NOMO-1 (cell line): Measurements from ENCODE around the gene PHACTR2.
A peak's percentile ranks its signal among the peaks of the same experiment; 100 is the strongest.
"Not testable (repeated sequence)": the region's sequence is repeated elsewhere in the genome, so short reads cannot be mapped to it uniquely, and the experiment has no call there.

Experiments used
- DNase-seq, 2 experiments: peaks; one replicate each; lab custom pipeline; 2025; ENCODE audit not compliant: unreplicated experiment in 2 of 2; lab: John Stamatoyannopoulos, UW

Gene PHACTR2

DNA sequence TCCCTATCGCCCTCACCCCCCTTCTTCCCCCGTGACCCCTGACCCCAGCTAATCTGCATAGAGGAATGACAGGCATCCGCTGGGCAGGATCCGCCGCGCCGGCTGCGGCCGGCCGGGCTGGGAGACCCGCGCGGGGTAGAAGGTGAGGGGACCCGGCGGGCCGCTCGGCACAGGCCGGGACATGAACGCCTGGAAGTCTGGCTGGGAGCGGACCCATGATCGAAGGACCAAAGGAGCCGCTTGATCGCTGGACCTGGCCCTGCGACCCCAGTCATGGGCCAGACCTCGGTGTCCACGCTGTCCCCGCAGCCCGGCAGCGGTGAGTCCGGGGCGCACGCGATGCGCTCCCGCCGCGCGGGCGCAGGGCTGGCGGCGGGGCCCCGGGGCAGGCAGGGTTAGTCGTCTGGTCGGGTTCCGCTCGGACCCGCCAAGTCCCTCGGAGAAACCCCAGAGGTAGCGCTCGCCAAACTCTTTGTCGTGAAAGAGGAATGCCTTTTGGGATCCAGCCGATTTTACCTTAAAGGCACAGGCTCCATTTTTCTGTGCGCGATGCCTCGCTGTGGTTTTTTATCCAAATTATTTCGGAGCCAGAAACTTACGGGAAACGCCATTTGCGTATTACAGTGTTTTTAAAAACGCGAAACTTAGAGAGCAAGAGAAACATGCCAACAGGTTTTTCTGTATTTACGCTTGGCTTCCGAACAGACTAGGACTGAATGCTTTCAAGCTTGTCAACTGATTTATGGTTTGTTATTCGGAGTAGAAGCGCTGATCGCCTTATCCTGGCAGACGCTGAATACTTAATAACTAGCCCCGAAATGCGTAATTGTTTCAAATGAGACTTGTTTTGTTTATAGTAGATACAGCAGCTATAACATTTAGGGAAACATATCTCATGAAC is at the start of gene PHACTR2:
Gene PHACTR2 (plus strand): TSS at position 75 of the 901 bp plus-strand sequence. CDS start 199 bp downstream, at position 274.
- DNase-seq, result peak in 1 of 2 experiments; percentile 31

DNA sequence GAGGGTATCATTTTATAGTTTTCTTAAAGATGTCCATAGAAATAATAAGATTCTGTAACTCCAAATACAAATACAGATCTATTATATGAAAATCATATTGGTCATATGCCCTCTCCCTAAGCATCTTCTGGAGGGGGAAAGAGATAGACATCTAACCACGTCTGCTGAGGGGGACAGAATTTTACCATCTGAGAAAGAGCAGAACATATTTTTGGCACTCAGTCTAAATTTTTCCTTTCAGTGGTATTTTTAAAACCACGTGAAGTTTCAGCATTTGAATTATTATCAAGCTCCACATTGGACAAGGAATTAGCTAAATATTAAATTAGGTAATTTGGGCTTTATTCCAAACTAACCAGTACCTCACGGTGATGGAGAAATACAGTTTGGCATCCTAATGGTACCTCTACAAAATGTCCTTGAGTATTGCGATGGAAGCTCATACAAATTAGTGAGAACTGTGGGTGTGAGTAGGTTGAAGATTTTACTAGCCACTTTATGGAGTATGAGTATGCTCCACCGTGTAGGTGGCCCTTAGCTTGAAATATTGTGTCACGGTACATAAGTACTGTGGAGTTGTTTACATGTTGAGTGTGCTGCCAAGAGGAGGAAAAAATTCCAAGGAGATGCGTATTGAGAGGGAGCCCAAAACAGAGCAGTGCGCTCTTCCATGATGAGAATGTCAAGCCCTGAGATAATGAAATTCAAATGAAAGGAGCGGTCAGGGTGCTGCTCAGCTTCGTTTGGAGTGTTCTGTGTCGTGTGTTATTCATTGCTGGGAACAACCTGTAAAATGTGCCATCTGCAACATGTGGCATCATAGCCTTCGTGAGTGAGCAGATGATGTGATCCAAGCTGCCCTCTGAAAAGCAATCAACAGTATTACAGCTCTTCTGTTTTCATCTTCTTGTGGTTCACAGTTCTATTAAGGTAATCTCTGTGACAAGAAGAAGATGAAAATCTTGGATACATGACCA is 48.4 kb upstream of the PHACTR2 start:
- no peak for DNase-seq

DNA sequence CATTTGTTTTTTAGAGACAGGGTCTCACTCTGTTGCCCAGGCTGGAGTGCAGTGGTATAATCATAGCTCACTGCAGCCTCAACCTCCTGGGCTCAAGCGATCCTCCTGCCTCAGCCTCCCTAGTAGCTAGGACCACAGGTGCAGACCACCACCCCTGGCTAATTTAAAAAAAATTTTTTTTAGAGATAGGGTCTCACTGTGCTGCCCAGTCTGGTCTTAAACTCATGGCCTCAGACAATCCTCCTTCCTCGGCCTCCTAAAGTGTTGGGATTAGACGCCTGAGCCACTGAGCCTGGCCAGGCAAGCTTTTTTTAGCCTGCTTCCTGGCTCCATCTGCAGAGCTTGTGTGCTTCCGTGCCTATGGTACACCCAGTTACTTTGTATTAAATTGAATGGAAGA is 46.6 kb upstream of the PHACTR2 start:
- not testable (repeated sequence) for DNase-seq

DNA sequence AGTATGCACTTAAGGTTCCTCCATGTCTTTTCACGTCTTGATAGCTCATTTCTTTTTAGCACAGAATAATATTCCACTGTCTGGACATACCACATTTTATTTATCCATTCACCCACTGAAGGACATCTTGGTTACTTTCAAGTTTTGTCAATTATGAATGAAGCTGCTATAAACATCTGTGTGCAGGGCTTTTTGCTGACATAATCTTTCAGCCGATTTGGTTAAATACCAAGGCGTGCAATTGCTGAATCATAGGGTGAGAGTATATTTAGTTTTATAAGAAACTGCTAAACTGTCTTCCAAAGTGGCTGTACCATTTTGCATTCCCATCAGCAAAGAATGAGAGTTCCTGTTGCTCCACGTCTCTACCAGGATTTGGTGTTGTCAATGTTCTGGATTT is 44.9 kb upstream of the PHACTR2 start:
- DNase-seq, result no peak

DNA sequence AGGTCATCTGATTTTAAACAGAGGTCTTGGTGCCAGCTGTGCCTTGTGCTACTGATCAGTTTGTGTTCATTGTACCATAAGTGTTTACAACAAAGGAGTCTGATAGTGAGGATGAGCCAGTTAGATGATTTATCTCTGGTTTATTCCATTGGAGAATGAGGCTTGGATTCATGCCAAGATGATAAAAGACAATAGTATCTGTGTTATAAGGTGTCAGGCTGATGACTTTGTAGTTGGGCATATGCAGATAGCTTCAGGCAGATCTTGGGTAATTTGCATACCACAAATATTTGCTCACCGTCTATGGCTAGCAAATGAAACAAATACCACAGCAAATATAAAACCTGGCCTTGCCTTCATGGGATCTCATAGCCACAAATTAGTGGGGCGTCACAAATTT is 43.3 kb upstream of the PHACTR2 start:
- no peak for DNase-seq

DNA sequence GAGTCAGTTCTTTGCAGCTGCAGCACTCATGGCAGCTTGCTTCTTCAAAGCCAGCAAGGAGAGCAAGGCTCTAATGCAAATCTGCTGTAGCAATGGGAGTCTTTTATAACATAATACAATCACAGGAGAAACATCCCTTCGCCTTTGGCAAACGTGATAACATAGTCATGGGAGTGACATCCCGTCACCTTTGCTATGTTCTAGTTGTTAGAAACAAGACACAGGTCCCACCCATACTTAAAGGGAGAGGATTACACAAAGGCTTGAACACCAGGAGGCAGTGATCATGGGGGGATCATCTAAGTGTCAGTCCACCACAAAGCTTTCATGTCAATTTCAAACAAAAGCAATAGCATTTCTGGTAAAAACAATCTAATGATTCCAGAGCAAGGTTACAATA is 40.1 kb upstream of the PHACTR2 start:
- DNase-seq, result no peak

DNA sequence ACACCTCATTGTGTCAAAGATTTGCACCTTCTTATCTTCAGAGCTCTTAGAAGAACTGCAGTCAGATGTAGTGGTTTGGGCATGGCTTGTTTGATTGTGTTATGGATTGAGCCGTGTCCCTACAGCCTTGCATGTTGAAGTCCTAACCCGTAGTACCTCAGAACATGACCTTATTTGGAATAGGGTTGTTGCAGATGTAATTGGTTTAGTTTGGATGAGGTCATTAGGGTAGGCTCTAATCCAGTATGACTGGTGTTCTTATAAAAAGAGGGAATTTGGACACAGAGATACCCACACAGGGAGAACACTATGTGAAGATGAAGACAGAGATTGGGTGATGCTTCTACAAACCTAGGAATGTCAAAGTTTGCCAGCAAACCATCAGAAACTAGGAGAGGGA is 35.4 kb upstream of the PHACTR2 start:
- no peak for DNase-seq

DNA sequence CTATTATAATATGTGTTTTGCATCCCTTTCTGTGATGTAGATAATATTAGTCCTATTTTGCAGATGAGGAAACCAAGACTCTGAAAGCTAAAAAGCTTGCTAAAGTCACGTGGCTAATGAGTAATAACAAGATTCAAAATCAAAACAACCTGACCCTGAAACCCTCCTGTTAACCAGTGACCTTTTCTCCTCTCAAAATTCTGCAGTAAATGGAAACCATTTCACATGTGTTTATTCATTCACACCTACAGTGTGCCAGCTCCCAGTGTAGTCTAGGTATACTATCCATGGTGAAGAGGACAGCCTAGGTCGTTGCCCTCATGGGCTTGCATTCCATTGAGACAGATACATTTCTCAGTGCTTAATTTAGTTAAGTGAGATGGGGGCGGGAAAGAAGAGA is 30.6 kb upstream of the PHACTR2 start:
- no peak for DNase-seq

DNA sequence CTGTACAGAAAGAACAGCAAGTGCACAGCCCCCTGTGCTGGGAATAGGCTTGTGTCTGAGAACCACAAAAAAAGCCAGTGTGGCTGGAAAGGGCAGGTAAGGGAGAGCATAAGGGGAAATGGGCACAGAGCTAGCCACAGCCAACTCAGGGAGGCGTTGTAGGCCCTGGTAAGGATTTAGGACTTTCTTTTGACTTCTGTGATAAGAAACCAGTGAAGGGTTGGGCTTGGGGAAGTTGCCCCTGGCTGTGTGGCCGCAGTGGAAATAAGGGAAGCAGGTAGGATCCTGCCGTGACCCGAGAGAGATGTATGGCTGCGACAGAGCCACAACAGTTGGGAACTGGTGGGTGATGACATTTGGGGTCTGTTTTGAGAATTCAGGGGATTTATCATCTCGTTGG is 30.0 kb upstream of the PHACTR2 start:
- peak; percentile 12 to 38 for DNase-seq

DNA sequence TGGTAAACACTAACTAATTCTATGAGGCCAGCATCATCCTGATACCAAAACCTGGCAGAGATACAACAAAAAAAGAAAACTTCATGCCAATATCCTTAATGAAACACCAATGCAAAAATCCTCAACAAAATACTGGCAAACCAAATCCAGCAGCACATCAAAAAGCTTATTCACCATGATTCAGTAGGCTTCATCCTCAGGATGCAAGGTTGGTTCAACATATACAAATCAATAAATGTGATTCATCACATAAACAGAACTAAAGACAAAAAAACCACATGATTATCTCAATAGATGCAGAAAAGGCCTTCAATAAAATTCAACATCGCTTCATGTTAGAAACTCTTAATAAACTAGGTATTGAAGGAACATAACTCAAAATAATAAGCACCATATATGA is 28.4 kb upstream of the PHACTR2 start:
- not testable (repeated sequence) for DNase-seq

DNA sequence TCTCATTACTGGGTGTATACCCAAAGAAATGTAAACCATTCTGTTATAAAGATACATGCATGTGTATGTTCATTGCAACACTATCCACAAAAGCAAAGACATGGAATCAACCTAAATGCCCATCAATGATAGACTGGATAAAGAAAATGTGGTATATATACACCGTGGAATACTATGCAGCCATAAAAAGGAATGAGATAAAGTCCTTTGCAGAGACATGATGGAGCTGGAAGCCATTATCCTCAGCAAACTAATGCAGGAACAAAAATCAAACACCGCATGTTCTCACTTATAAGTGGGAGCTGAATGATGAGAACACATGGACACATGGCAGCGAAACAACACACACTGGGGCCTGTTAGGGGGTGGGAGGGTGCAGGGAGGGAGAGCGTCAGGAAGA is 26.4 kb upstream of the PHACTR2 start:
- not testable (repeated sequence) for DNase-seq

DNA sequence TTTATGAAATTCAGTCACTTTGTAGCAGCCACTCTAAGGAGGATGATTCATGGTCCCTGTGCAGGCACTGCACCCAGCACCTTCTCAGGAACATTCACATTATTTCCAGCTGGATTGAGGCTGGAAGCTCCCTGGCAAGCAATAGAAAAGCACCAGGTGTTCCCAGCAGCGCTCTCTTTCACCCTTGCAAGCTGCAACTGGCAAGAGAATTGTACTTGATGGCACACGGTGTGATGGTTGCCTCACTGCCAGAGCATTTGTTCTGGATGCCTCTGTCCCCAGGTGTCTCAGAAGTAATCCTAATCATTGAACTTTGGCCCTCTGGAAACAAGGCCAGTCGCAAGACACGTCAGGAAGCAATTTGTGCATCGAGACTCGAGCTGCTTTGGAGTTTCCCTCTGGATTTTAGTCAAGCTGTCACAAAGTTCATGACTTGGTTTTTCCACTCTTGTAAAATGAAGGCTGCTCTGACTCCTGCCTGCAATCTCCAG is 24.9 kb upstream of the PHACTR2 start:
- DNase-seq, result no peak

DNA sequence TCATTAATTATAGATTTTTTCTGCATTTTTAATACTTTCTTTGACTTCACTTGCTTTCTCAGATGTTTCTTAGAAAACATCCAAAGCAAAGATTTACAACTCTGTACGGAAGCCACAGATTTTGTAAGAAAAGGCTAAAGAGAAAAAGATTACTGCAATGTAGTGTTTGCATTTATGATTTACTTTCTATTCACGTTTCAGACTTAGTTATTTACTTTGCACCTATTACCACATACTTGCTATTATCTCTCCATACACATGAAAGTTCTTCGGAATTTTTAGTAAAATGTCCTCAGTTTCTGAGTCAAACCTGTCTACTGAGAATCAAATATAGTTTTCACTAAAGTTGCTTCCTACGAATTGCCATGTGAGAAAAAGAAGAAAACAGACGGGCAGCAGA is 22.2 kb upstream of the PHACTR2 start:
- no peak for DNase-seq

DNA sequence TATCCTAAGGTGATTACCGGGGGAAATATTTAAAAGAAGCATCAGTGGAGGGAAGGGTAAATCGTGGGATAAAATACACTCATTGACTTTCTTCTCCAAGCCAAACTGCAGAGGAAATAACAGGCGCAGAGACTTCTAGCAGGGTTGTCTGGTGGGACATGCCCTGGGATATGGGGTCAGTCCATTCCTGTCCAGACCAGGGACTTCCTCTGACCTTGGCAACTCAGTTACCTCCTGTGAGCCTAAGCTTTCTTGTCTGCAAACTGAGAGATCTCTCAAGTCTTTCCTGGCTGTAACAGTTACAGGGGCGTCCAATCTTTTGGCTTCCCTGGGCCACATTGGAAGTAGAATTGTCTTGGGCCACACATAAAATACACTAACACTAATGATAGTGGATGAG is 21.7 kb upstream of the PHACTR2 start:
- DNase-seq, result no peak

DNA sequence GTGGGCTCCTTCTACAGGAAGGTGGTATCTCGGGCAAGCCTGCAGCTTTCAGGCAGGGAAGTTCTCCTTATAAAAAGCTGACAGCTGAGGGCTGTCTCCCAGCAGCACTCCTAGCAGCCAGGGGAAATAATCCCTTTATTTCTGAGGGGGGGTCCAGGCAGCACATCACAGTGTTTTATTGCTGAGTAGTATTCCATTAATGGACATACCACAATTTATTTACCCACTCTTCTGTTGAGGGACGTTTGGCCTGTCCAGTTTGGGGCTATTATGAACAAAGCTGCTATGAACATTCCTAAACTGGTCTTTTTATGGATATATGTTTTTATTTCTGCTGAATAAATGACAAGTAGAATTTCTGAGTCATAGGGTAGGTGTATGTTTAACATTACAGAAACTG is 20.0 kb upstream of the PHACTR2 start:
- no peak for DNase-seq

DNA sequence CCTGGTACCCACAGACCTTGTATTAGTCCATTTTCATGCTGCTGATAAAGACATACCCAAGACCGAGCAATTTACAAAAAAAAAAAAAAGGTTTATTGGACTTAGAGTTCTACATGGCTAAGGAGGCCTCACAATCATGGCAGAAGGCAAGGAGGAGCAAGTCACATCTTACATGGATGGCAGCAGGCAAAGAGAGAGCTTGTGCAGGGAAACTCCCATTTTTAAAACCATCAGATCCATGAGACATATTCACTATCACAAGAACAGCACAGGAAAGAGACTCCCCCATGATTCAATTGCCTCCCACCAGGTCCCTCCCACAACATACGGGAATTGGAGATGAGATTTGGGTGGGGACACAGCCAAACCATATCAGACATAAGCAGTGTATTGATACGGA is 17.6 kb upstream of the PHACTR2 start:
- not testable (repeated sequence) for DNase-seq

DNA sequence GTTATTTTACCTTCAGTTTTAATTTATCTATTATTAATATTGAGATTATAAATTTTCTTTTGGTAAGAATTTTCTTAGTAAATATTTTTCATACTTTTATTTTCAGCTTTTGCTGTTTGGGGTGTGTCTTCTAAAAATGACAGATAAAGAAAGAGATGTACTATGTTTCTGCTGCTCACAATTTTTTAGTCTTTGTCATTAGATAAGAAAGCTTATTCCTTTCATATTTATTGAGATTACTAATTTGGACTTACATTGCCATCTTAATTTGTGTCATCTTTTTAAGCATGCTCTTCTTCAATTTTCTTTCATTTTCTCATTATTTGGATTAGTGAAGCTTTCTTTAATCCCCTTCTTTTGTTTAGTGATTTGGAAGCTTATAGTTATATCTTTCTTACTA is 13.6 kb upstream of the PHACTR2 start:
- no peak for DNase-seq

DNA sequence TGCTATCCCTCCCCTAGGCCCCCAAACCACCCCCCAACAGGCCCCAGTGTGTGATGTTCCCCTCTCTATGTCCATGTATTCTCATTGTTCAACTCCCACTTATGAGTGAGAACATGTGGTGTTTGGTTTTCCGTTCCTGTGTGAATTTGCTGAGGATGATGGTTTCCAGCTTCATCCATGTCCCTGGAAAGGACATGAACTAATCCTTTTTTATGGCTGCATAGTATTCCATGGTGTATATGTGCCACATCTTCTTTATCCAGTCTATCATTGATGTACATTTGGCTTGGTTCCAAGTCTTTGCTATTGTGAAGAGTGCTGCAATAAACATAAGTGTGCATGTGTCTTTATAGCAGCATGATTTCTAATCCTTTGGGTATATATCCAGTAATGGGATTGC is 11.8 kb upstream of the PHACTR2 start:
- DNase-seq, result not testable (repeated sequence)

DNA sequence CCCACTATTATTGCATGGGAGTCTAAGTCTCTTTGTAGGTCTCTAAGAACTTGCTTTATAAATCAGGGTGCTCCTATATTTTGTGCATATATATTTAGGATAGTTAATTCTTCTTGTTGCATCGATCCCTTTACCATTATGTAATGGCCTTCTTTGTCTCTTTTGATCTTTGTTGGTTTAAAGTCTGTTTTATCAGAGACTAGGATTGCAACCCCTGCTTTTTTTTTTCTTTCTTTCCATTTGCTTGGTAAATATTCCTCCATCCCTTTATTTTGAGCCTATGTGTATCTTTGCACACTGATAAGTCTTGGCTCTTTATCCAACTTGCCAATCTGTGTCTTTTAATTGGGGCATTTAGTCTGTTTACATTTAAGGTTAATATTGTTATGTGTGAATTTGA is 8.3 kb upstream of the PHACTR2 start:
- DNase-seq, result not testable (repeated sequence)

DNA sequence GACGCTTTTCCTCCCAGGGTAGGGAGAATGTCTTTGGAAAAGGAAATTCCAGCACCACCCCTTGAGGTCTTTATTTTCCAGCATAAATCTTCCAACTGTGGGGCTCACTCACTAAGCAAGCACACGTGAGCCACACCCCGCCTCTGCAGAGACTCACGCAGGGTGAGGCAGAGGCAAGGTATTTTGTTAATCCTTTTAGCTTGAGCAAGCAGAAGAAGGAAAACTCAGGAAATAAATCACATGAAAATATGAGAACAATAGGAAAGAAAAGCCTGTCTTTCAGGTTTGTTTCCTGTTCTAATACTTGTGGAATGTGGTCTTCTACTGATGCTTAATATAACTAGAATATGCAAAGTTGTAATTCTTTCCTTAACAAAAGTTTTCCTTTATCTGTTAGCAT is 4.1 kb upstream of the PHACTR2 start:
- DNase-seq, result no peak
